GM23338 (cell line): Measurements from ENCODE around the gene NRP1. TPM values are rescaled to one million over a fixed set of nuclear protein-coding genes. Genes with fewer than 3 reads are reported as not detected.

Experiments used
- ATAC-seq: fragments of 200-7000 bp; cut with Tn5 transposase; 3 replicates; pipeline ENCODE4 v1.9.1; 2020
- DNase-seq: peaks from one replicate; pipeline ENCODE4 v3.0.0-alpha.2; 2015; ENCODE audit warnings: low spot score
- H2AFZ ChIP-seq: fragments of 200-600 bp; sonication (generic); 2 replicates; pipeline ENCODE4 v1.8.0; 2016; ENCODE audit warnings: antibody characterized with exemption, mild to moderate bottlenecking, moderate library complexity
- H3F3A ChIP-seq: fragments of 200-600 bp; sonication (generic); replicated peaks from 2 replicates; pipeline ENCODE4 v1.8.0; 2017; ENCODE audit warnings: antibody characterized with exemption, mixed run types, low read depth
- H3K27ac ChIP-seq: fragments of 200-600 bp; sonication (generic); 2 replicates; pipeline ENCODE4 v1.6.1; 2016; ENCODE audit warnings: low read depth
- H3K27me3 ChIP-seq: fragments of 200-600 bp; sonication (generic); 2 replicates; pipeline ENCODE4 v1.8.0; 2016; ENCODE audit warnings: mild to moderate bottlenecking, mixed run types, moderate library complexity; ENCODE audit not compliant: insufficient read depth
- H3K36me3 ChIP-seq: fragments of 200-600 bp; sonication (generic); 2 replicates; pipeline ENCODE4 v1.8.0; 2016; ENCODE audit warnings: mild to moderate bottlenecking; ENCODE audit not compliant: insufficient read depth
- H3K4me1 ChIP-seq: fragments of 200-600 bp; sonication (generic); 2 replicates; pipeline ENCODE4 v1.8.0; 2016; ENCODE audit warnings: mild to moderate bottlenecking, moderate library complexity; ENCODE audit not compliant: insufficient read depth
- H3K4me2 ChIP-seq: fragments of 200-600 bp; sonication (generic); 2 replicates; pipeline ENCODE4 v1.7.1; 2017; ENCODE audit warnings: mixed run types
- H3K4me3 ChIP-seq: fragments of 200-600 bp; sonication (generic); 2 replicates; pipeline ENCODE4 v1.6.1; 2016; ENCODE audit warnings: mixed run types
- H3K79me2 ChIP-seq: fragments of 200-600 bp; sonication (generic); replicated peaks from 2 replicates; pipeline ENCODE4 v1.8.0; 2017; ENCODE audit warnings: mild to moderate bottlenecking; ENCODE audit not compliant: insufficient read depth
- H3K9me2 ChIP-seq: fragments of 200-600 bp; sonication (generic); 2 replicates; pipeline ENCODE4 v1.8.0; 2017; ENCODE audit not compliant: insufficient read depth
- H4K20me1 ChIP-seq: fragments of 200-600 bp; sonication (generic); replicated peaks from 2 replicates; pipeline ENCODE4 v1.8.0; 2017; ENCODE audit warnings: mild to moderate bottlenecking; ENCODE audit not compliant: insufficient read depth
- H3K27ac Mint-ChIP-seq: 2 replicates; pipeline ENCODE4 v1.8.0; 2020; ENCODE audit warnings: inconsistent platforms, mild to moderate bottlenecking, moderate library complexity, mixed read lengths
- H3K27me3 Mint-ChIP-seq: 3 replicates; pipeline ENCODE4 v1.8.0; 2022; ENCODE audit warnings: low read depth, mild to moderate bottlenecking, moderate library complexity, mixed read lengths, inconsistent platforms; ENCODE audit not compliant: insufficient read depth, poor library complexity
- H3K36me3 Mint-ChIP-seq: 3 replicates; pipeline ENCODE4 v1.8.0; 2021; ENCODE audit warnings: low read depth, mild to moderate bottlenecking, inconsistent platforms, moderate library complexity, mixed read lengths
- H3K4me1 Mint-ChIP-seq: 3 replicates; pipeline ENCODE4 v1.8.0; 2020; ENCODE audit warnings: mild to moderate bottlenecking, inconsistent platforms, mixed read lengths
- H3K4me3 Mint-ChIP-seq: 3 replicates; pipeline ENCODE4 v1.8.0; 2021; ENCODE audit warnings: moderate library complexity, mild to moderate bottlenecking, inconsistent platforms, mixed read lengths
- H3K9me3 Mint-ChIP-seq: 3 replicates; pipeline ENCODE4 v1.8.0; 2020; ENCODE audit warnings: moderate library complexity, mild to moderate bottlenecking, inconsistent platforms, mixed read lengths
- ETS1 ChIP-seq: IDR thresholded peaks from 2 replicates; pipeline ENCODE4 v1.6.1; 2016; ENCODE audit warnings: antibody characterized with exemption
- JUNB ChIP-seq: IDR thresholded peaks from one replicate; pipeline ENCODE4 v1.6.1; 2016; ENCODE audit warnings: antibody characterized with exemption; ENCODE audit not compliant: unreplicated experiment
- POLR2AphosphoS5 ChIP-seq: IDR thresholded peaks from 2 replicates; pipeline ENCODE4 v1.6.1; 2016; ENCODE audit warnings: antibody characterized with exemption, low read depth
- ZNF462 ChIP-seq: fragments of 250-450 bp; sonication (Bioruptor Pico); IDR thresholded peaks from 2 replicates; pipeline ENCODE4 v1.5.0; 2020; ENCODE audit warnings: mild to moderate bottlenecking, moderate library complexity
- polyA plus RNA-seq: library from polyadenylated mRNA; unstranded; fragments of >200 nt; fragmentation: Nextera tagmentation; extraction: Ambion mirVana; gene quantifications from 2 replicates; pipeline ENCODE4 v1.2.1, GENCODE V29; 2016
- total RNA-seq: library from RNA; depleted of rRNA; stranded (reverse); fragments of >200 nt; shearing (Covaris generic); gene quantifications from 2 replicates; pipeline ENCODE4 v1.2.3, GENCODE V29; 2014

The NRP1 gene
- total and polyA plus RNA-seq, 2 experiments from 2014 or later: 2.9 to 3.5 TPM

DNA sequence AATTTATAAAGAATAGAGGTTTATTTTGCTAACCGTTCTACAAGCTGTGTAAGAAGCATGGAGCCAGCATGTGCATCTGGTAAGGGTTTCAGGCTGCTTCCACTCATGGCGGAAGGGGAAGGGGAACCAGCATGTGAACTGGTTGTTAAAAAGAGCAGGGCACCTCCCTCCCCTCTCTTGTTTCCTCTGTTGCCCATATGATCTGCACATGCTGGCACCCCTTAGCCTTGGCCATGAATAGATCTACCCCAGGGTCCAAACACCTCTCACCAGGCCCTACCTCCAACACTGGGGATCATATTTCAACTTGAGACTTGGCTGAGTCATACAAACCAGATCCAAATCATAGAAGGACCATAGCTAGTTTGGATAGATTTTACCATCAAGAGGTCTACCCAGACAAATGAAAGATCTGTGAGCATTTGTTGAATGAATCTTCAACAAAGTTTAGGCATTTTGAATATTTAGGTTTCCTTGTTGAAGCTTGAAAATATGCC, 36.0 kb upstream of the NRP1 start (continued):
- TF ChIP-seq ZNF462 (CRISPR knock-in tag): no peak
- TF ChIP-seq ETS1: no peak
- no peak for TF ChIP-seq JUNB
- no peak for TF ChIP-seq POLR2AphosphoS5

- peaks cover 7% of the 10 kb centered on the region; the same call in 2 of the 3 replicates for H3K9me3 Mint-ChIP-seq
- H3K27ac ChIP-seq: no peak overlapping the region
- no peaks in the 10 kb centered on the region for H4K20me1 ChIP-seq
- H3K9me2 ChIP-seq: peaks cover 15% of the 10 kb centered on the region
- H3K4me1 Mint-ChIP-seq: no peaks in the 10 kb centered on the region
- H3K27me3 Mint-ChIP-seq: peaks cover 5% of the 10 kb centered on the region
- no peak overlapping the region for H3K4me3 Mint-ChIP-seq
- H3K27me3 ChIP-seq: no peaks in the 10 kb centered on the region
- H3K27ac Mint-ChIP-seq: no peak overlapping the region
- no peaks in the 10 kb centered on the region; the same call in 1 of the 2 replicates for H3K36me3 ChIP-seq
- no peak overlapping the region for H3K4me3 ChIP-seq
- H3K4me1 ChIP-seq: no peaks in the 10 kb centered on the region
- ATAC-seq (no peak), DNase-seq (no peak)
- no peaks in the 10 kb centered on the region for H3K79me2 ChIP-seq
- H2AFZ ChIP-seq: no peak overlapping the region
- H3K36me3 Mint-ChIP-seq: no peaks in the 10 kb centered on the region
- no peak for TF ChIP-seq ZNF462 (CRISPR knock-in tag)
- no peak overlapping the region for H3K4me2 ChIP-seq
- H3F3A ChIP-seq: no peaks in the 10 kb centered on the region
Measured at GRCh38 chr10:33368086-33368485, 33.6 kb upstream of the NRP1 start.
